ENCODE results near the gene IL22.

IL22 gene

DNA sequence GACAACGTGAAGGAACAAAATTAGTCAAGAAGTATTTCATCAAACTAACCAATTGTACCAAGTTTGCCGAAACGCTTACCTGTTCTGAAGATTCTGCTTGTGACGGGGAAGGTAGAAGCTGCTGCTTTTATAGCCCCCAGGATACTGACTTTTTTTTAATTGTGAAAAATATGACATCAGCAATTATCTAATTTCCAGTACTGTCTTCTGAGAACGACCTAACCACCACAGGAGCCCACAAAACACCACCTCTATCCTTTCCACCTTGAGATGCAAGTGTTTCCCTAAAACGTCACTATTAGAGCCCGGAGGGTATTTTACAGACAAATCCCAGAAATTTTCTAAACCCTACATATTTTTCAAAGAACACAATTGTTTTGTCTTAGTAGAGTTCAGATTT lies at the start of gene IL22:
Gene IL22, minus strand, starts transcription at position 101 of the 400 bp plus-strand sequence. CDS start 156 bp downstream, outside the sequence.
- DNase-seq, result no peak

DNA sequence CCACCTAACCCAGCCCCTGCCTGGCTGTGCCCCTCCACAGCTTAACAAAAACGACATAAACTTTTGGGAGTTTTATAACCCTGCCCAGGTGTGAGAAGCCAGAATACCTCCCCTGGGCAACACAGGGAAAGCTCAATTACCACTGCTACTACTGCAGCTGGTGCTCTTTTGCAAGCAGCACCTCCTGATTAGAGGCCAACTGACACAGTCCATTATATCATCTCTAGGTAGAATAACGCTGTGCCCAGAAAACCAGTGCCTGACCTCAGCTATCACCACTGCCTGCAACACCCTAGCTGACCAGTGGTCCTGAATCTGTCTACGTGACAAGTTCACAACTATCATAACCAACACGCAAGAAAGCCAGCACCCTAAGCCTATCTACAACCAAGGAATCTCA lies 44.5 kb upstream of the IL22 start:
- DNase-seq, result no peak

DNA sequence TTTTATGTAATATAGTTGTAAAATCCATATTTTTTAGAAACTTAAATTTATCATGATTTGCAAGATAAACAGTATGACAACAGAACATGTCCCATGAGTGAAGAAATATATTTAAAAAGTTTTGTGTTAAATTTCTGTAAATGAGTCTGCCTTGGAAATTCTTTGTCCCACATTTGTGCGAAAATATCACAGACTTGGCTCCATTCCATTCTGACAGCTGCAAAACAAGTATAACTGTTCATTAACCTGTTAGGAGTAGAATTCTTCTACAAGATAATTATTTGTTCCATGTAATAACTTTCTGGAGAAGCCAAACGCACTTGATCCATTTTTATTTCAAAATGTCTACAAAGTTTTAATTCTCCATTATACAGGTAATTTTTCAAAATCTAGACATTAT lies 40.8 kb upstream of the IL22 start:
- no peak for DNase-seq

- no peak for DNase-seq
These were observed 39.9 kb upstream of the IL22 start for GRCh38 chr12:68293347-68293746.

DNA sequence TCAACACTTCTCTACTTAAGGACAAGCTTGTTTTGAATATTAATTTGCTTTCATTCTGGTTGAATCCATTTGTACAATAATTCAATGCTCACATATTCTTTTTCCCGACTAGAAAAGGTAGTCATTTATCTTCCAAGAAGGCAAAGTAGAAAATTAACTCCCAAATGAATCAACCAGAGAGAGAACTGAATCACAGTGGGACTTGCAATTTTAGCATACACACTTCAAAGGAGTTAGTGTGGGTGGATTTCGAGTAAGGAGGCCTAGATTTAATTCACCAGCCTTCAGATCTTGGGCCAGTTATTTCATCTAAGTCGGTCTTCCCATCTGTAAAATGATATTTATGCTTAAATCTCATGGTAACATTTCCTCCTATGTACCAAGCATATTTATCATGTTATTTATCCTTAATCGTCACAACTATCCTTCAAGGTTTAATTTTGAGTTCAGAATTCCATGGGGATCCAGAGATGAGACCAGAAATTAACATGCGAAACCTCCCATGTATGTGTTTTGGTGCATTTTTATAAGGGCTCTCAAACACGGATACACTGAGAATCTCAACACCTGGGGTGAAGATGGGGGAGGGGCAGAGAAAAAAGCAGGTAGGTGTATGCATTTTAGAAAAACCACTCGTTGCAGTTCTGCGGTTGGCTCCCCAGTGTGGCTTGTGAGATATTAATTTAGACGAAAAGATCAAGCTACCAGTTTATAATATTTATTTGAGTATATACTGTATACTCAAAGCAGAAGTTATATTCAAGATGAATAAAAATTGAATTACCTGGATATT lies 38.9 kb upstream of the IL22 start:
- DNase-seq, result peak; percentile 80

GRCh38 chr12:68291396-68292036 lies 38.1 kb upstream of the IL22 start:
- no peak for DNase-seq

GRCh38 chr12:68290126-68290525 lies 36.7 kb upstream of the IL22 start:
- peak; percentile 95 for DNase-seq

GRCh38 chr12:68287106-68287505 lies 33.7 kb upstream of the IL22 start:
- no peak for DNase-seq

DNA sequence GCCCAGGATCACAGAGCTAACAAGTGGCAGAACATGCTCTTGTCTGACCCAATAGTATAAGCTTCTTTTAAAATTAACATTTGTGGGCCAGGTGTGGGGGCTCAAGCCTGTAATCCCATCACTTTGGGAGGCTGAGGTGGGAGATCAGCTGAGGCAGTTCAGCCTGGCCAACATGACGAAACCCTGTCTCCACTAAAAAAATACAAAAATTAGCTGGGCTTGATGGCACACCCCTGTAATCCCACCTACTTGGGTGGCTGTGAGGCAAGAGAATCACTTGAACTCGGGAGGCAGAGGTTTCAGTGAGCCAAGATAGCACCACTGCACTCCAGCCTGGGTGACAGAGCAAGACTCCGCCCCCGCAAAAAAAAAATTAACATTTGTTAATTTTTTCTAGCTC lies 33.0 kb upstream of the IL22 start:
- no peak for DNase-seq

DNA sequence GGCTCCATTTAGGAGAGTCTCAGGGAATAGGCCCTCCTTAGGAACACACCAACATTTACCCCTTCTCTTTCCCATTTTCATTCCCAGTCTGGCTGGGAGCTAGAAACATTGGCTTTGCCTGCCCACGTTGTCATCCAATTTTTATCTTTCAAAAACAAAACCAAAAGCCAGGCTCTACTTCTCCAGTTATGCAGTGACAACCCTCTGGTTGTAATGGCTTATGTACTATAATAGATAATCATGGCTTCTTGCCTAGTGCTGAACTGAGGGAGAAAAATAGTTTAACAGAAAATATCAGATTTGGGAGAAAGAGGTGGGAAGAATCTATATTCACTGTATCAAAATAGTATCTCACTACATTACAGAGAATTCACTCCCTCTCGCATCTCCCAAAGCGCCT lies 32.1 kb upstream of the IL22 start:
- DNase-seq, result no peak

- DNase-seq, result peak; percentile 84
These were observed 28.1 kb upstream of the IL22 start for GRCh38 chr12:68281322-68282077.

DNA sequence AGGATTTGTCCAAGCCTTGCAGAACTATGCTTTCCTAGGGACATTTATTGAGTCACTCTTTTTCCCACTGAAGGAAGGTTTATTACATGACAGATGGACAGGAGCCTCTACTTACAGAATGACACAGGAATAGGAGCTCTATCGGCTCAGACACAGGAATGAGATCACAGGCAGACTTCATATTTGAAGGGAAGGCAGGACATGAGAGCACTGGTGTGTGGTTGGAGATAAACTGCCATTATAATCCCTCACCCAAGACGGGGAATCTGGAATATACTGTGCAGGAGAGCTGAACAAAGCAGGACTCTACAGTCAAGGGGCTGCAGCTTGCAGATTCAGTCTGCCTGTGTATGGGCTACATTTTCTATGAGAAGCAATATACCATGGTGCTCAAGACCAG lies 26.8 kb upstream of the IL22 start:
- DNase-seq, result no peak

DNA sequence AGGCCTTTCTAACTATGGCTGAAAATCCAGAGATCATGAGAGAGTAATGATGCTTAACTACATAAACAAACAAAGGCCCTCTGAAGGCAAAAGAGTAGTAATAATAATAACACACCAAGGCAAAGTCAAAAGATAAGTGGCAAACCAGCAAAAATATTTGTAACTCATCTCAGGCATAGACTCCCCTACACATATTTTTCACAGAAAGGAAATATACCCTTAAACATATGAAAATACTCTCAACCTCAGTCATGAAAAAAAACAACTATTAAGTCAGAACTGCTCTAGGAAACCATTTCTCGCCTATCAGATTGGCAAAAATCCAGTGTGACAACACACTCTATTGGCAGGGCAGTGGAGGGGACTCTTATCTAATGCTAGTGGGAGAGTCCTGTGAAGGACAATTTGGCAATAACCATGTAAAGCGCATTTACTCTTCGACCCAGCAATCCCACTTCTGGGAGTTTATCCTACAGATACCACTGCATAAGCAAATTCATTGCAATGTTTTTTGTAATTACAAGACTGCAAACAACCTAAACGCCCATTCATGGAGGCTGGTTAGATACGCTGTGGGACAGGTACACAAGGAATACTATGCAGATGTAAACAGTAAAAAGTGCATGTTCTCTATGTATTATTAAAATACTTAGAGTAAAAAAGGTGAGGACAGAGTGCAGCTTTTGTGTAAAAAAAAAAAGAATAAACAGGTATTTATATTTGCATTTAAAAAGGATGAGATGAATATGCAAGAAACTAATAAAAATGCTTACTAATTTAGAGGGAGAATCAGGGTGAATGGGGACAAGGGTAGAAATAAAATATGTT lies 26.0 kb upstream of the IL22 start:
- DNase-seq, result peak; percentile 78

DNA sequence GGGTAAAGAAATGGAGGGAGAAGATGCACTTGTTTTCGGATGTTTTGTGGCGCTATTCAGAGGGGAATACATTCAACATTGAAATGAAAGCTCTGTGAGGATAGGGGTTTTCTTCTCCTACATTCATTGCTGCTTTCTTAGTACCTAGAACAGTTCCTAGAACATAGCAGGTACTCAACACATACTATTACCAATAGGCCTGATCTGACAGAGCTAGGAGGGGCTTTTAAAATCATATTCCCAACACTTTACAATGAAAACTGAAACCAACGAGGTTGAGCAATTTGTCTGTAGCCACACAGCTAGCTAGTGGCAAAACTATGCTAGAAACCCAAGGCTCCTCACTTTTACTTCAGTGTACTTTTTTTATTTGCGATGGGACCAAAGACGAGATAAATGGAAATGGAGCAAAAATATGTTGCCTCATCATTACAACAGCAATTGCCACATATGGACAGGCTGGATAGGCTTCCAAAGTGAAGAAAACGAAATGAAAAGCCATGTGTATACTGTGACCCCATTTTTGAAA lies 23.1 kb upstream of the IL22 start:
- peak; percentile 75 for DNase-seq

- DNase-seq, result no peak
These were observed 19.3 kb upstream of the IL22 start for GRCh38 chr12:68272732-68273131.

DNA sequence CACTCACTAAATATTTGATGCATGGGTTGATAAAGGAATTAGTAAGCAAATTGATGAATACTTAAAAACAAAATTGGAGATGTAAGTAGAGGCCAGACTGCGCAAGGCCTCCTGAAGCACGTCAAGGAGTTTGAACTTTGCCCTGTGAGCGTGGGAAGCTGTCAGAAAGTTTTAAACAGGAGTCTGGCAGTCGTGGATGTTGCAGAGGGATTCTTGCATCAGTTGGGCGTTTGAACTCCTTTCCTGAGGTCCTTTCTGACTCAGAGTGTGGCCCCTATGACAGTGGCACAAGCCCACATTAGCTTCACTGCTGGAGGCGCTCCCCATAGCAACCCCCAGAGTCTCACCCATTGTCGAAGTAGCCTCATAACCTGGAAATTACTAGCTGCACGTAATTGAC lies 17.9 kb upstream of the IL22 start:
- DNase-seq, result no peak

GRCh38 chr12:68270358-68270757 lies 17.0 kb upstream of the IL22 start:
- DNase-seq, result no peak

GRCh38 chr12:68269779-68270178 lies 16.4 kb upstream of the IL22 start:
- DNase-seq, result peak; percentile 58

DNA sequence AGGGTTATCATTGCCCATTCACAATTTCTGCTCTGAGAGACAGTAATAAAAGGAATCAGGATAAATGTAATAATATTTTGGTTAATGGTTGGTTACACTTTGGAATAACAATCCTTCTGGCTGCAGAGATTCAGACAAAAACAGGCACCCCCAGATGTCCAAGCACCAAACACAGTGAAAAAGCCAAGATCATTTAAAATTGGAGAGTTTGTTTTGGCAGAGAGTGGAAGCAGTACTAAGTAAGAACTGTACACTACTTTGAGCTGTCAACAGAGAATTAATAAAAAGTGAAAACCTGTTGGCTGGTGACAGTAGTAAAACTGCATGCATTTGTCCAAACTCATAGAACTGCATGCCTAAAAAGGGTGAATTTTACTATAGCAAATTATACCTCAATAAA lies 15.6 kb upstream of the IL22 start:
- DNase-seq, result no peak

GRCh38 chr12:68267892-68268396 lies 14.5 kb upstream of the IL22 start:
- peak; percentile 71 for DNase-seq

DNA sequence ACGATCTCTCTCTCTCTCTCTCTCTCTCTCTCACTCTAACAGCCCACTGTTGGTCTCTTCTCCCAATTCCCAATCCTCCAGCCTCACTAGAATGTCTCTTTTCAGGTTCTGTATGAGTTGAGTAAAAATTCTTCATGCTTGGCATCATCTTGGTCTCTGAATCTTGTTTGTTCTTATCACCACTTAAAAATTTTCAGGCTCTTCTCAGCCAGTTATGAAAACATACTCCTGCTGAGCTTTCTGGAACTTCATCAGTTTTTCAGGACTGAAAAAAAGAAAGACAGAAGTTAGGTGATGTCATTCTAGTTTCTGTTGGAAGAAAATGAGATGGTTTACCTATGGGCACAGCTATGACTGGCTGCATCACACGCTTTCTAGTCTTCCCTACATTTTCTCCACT lies 11.5 kb upstream of the IL22 start:
- DNase-seq, result no peak

DNA sequence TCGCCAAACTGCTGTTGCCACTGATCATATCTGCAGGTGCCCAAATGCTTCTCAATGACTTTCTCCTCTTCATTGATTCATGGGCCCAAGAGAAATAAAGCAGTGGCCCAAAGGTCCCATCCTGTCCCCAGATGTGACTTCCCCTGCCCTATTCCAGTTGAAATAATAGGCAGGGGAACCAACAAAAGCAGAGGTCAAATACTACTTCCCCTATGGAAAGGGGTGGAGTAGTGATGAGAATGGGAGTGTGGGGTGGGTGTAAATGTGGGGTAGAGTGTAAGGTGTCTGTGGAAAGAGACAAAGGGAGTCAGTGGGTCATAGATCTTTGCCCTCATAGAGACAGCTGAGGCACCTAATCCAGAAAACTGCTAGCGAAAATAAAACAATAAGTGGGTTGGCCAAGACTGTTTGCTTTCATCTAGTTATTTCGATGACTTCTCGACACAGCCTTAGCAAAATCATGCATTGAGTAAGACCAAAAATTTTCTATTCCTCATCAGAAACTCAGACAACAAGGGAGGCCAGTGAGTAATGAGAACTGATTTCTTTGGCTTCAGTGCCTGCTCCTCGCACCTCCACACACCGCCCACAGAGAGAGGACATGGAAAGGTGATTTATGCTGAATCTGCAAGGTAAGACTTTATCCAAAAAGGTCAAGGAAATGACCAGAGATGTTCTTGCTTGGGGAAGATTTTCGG lies 10.9 kb upstream of the IL22 start:
- peak; percentile 57 for DNase-seq
